Skin of body (tissue), 2 donors: Measurements from ENCODE around the gene PARP11. TPM values are rescaled to one million over a fixed set of nuclear protein-coding genes. Genes with fewer than 3 reads are reported as not detected.

Source experiments
- DNase-seq: peaks from one replicate; lab custom pipeline; 2025; lab: John Stamatoyannopoulos, UW
- total RNA-seq: library from RNA; depleted of rRNA; stranded (reverse); fragments of >200 nt; gene quantifications from one replicate; pipeline ENCODE4 v1.2.3, GENCODE V29; 2014

PARP11 gene
- total RNA-seq: 5.2 TPM

- DNase-seq: peak; percentile 97
Measured at GRCh38 chr12:3872800-3873636, at the start of gene PARP11. Gene PARP11, minus strand, starts transcription at chr12:3873399. Its CDS starts 170 bp downstream, at chr12:3873229.

DNA sequence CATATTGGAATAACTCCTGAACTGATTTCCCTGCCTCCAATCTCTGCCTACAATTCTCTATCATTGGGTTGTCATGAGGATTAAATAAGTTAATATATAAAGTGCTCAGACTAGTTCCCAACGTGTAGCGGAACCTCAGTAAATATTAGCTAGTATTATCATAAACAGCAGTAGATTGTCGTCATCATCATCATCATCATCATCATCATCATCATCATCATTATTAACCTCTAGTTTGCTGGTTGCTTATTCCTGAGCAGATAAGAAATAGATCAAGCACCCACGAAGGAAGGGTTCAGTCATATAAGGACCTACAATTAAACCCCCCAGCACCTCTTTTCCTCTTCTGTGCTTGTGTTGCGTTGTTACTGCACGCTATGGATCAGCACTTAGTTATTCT, 48.8 kb upstream of the PARP11 start:
- DNase-seq: no peak

DNA sequence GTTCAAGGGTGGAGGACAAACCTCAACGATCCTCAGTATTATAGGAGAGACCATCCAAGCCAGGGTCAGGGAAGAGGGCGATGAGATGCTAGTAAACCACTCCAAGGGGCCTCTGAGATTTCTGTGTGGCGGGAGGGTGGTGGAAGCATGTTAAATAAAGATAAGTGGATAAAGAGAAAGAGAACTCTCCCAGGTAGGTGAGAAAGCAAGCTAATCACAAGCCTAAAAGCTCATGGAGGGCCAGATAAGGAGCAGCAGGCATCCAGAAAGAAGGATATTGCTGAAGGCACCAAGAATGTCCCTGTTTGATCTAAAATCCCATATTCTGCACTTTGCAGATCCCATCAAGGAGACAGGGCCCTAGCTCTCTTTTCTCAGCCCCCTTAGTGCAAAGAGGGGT, 48.3 kb upstream of the PARP11 start:
- DNase-seq: no peak

GRCh38 chr12:3921151-3921471, 47.9 kb upstream of the PARP11 start:
- DNase-seq: no peak

- DNase-seq: no peak
Measured at GRCh38 chr12:3920351-3921150, 47.4 kb upstream of the PARP11 start.

- no peak for DNase-seq
Measured at GRCh38 chr12:3913278-3913677, 40.1 kb upstream of the PARP11 start.

GRCh38 chr12:3912863-3913262, 39.7 kb upstream of the PARP11 start:
- DNase-seq: no peak

GRCh38 chr12:3911409-3911808, 38.2 kb upstream of the PARP11 start:
- DNase-seq: no peak

- no peak for DNase-seq
Measured at GRCh38 chr12:3905664-3906063, 32.5 kb upstream of the PARP11 start.

DNA sequence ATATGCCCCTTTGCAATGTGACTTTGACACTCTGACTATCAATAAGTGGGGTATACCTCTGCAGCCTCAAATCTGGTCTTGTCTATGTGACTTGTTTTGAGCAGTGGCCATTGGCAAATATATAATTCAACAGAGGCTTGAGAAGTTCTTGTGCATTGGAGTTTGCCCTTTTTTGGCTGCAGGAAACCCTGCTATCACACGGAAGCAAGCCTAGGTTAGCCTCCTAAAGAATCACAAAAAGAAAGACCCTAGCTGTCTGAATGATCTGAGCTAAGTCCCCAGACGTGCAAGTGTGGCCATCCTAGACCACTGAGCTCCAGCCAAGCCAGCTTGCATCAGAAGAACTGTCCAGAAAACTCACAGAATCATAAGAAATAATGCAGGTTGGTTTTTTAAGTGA, 31.8 kb upstream of the PARP11 start:
- no peak for DNase-seq

DNA sequence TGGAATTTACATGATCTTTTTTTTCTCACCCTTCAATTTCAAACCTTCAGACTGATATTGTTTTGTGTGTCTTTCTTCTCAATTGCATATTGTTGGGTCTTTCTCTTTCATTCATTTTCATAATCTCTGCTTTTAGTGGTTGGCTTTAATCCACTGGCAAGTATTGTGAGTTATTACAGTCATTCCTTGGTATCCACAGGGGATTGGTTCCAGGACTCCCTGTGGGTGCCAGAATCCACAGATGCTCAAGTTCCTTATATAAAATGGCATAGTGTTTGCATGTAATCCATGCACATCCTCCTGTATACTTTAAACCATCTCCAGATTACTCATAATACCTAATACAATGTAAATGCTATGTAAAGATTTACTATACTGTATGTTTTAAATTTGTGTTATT, 29.7 kb upstream of the PARP11 start:
- DNase-seq: no peak

GRCh38 chr12:3901116-3901515, 27.9 kb upstream of the PARP11 start:
- DNase-seq: no peak

DNA sequence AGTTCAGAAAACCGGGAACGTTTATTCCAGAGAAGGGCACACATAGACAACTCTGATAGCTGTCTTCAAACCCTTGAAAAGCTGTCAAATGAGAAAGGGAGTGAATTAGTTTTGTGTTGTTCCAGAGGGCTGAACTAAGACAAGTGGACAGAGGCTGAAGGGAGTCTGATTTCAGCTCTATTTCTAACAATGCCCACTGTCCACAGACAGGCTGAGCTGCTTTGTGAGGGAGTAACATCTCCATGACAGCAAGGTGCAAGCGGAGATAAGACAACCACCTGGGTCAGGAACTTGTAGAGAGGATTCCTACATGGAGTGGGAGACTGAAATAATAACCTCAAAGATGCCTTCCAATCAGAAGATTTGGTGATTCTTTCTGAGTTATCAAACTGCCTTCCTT, 25.6 kb upstream of the PARP11 start:
- no peak for DNase-seq

DNA sequence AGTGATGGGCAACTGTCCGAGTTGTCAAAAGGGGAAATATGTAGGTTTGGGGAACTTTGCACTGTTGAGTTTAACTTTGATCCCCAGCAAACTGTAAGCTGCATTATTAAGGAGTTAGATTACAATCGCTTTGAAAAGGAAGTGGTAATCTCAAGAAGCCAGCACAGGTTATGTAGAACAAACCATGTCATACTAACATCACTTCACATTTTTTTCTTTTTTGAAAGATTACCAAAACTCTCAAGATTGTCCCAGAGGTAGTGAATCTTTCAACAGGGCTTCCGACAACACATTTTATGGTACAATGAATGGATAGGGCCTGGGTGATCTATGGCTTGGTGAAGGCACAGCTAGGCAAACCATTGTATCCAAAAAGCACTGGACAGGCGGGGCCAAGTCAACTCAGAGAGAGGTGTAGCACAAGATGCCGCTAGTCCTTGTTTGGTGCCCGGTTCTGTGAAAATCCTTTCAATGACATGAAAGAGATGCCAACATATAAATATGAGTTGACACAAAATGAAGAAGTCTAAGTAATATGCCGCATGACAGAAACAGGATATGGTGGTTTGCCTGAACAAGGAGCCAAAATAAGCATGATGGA, 24.3 kb upstream of the PARP11 start:
- DNase-seq: no peak

DNA sequence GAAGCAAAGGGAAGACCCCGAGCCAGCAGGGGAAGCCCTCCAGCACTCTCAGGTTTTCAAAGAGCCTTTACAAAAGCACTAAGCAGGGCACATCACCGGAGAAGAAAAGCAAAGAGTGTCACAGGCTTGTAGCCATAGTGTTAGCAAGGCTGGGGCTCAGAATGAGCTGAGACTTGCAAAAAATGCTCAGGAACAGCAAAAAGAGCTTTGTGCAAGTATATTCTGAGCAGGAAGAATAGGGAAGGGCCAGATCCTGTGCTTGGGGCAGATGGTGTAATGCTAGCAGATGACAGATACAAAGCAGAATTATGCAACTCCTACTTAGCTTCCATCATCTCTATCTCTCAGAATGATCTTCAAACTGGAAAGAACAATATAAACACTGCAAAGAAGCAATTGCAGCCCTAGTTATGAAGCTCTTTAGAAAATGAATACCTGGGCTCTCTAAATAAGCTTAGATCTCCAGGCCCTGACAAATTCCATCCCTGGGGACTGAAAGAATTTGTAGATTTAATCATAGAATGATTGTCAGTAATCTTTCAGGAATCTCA, 23.7 kb upstream of the PARP11 start:
- peak; percentile 15 for DNase-seq

- no peak for DNase-seq
Measured at GRCh38 chr12:3896356-3896755, 23.2 kb upstream of the PARP11 start.

GRCh38 chr12:3892631-3893030, 19.4 kb upstream of the PARP11 start:
- DNase-seq: no peak

GRCh38 chr12:3891201-3891600, 18.0 kb upstream of the PARP11 start:
- no peak for DNase-seq

DNA sequence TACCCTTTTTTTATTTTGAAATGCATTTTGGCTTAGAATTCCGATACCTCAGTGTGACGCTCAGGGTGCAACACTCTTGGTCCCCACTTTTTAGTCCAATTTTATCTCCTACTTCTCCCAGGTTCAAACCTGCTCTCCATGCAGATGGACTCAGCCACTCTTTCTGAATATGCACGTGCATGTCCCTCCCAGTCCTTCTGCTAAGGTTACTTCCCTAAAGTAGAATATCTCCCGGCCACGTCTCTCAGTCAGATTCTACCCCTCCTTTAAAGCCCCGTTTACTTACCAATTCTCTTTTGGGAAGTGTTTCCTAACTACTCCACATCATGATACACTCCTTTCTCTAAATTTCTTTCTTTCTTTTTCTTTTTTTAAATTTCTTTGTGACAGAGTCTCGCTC, 15.5 kb upstream of the PARP11 start:
- no peak for DNase-seq

- peak; percentile 78 for DNase-seq
Measured at GRCh38 chr12:3885277-3886094, 12.3 kb upstream of the PARP11 start.

- no peak for DNase-seq
Measured at GRCh38 chr12:3884671-3885070, 11.5 kb upstream of the PARP11 start.
